IMR-90 (cell line): ENCODE measurements around the gene DGKG. TPM values are rescaled to one million over a fixed set of nuclear protein-coding genes. Genes with fewer than 3 reads are reported as not detected.

Experiments used
- ATAC-seq: fragments of 200-7000 bp; cut with Tn5 transposase; 2 replicates; pipeline ENCODE4 v1.9.1; 2020; ENCODE audit warnings: low read depth, mild to moderate bottlenecking, moderate library complexity
- BruUV-seq: library from RNA; stranded (reverse); fragments of 400-500 nt; replicated peaks from 2 replicates; lab custom pipeline; 2021; lab: Mats Ljungman, UMichigan
- CTCF ChIA-PET: fragments of 300-600 bp; formaldehyde crosslinking; extraction: SDS; loops from one replicate; lab custom pipeline; 2021; ENCODE audit warnings: antibody characterized with exemption; lab: Yijun Ruan, JAX
- POLR2A ChIA-PET: fragments of 300-600 bp; sonication (Branson Sonifier 250); formaldehyde crosslinking; loops from one replicate; lab custom pipeline; 2022; ENCODE audit warnings: antibody characterized with exemption; ENCODE audit not compliant: unreplicated experiment; lab: Charles Lee
- DNase-seq: peaks from one replicate; pipeline ENCODE4 v3.0.0; 2013
- H2AFZ ChIP-seq: replicated peaks from 2 replicates; pipeline ENCODE3; 2013; ENCODE audit warnings: low read length, mild to moderate bottlenecking; ENCODE audit not compliant: poor library complexity
- H2AK5ac ChIP-seq: 2 replicates; pipeline ENCODE4 v1.6.1; 2013; ENCODE audit warnings: low read depth, low read length, inconsistent platforms
- H2AK9ac ChIP-seq: replicated peaks from 2 replicates; pipeline ENCODE3; 2013; ENCODE audit warnings: mild to moderate bottlenecking, low read depth, low read length, moderate library complexity; ENCODE audit not compliant: poor library complexity
- H2BK120ac ChIP-seq: 2 replicates; pipeline ENCODE4 v1.6.1; 2013; ENCODE audit warnings: low read depth, low read length, inconsistent platforms
- H2BK15ac ChIP-seq: 3 replicates; pipeline ENCODE4 v1.6.1; 2013; ENCODE audit warnings: low read depth, low read length, inconsistent platforms
- H2BK20ac ChIP-seq: 2 replicates; pipeline ENCODE4 v1.6.1; 2013; ENCODE audit warnings: low read depth, mild to moderate bottlenecking, inconsistent platforms, low read length, moderate library complexity
- H2BK5ac ChIP-seq: 2 replicates; pipeline ENCODE4 v1.6.1; 2013; ENCODE audit warnings: mild to moderate bottlenecking, low read depth, low read length, inconsistent platforms; ENCODE audit not compliant: poor library complexity, severe bottlenecking
- H3K14ac ChIP-seq: replicated peaks from 2 replicates; pipeline ENCODE4 v1.6.1; 2013; ENCODE audit warnings: low read depth, low read length, inconsistent platforms
- H3K18ac ChIP-seq: 2 replicates; pipeline ENCODE4 v1.6.1; 2013; ENCODE audit warnings: low read depth, low read length, control low read depth
- H3K23ac ChIP-seq: 2 replicates; pipeline ENCODE4 v1.6.1; 2013; ENCODE audit warnings: low read depth, low read length, inconsistent platforms
- H3K27ac ChIP-seq: 2 replicates; pipeline ENCODE4 v1.5.1; 2013; ENCODE audit warnings: mild to moderate bottlenecking, control low read depth, low read length; ENCODE audit not compliant: insufficient read depth
- H3K27me3 ChIP-seq: 2 replicates; pipeline ENCODE4 v1.6.1; 2013; ENCODE audit warnings: low read length; ENCODE audit not compliant: control insufficient read depth, insufficient read depth
- H3K36me3 ChIP-seq: 2 replicates; pipeline ENCODE4 v1.6.1; 2013; ENCODE audit warnings: low read length, mixed read lengths; ENCODE audit not compliant: control insufficient read depth, insufficient read depth
- H3K4ac ChIP-seq: 2 replicates; pipeline ENCODE4 v1.6.1; 2013; ENCODE audit warnings: low read depth, low read length, inconsistent platforms
- H3K4me1 ChIP-seq: 2 replicates; pipeline ENCODE4 v1.6.1; 2013; ENCODE audit warnings: low read length, mixed read lengths; ENCODE audit not compliant: control insufficient read depth, insufficient read depth
- H3K4me2 ChIP-seq: 2 replicates; pipeline ENCODE4 v1.6.1; 2013; ENCODE audit warnings: low read depth, mild to moderate bottlenecking, control low read depth, low read length, moderate library complexity
- H3K4me3 ChIP-seq: 2 replicates; pipeline ENCODE4 v1.5.1; 2013; ENCODE audit warnings: low read depth, mild to moderate bottlenecking, control low read depth, low read length, moderate library complexity; ENCODE audit not compliant: insufficient read depth
- H3K56ac ChIP-seq: 2 replicates; pipeline ENCODE4 v1.6.1; 2013; ENCODE audit warnings: low read length, inconsistent platforms; ENCODE audit not compliant: insufficient read depth; ENCODE audit errors: extremely low read depth
- H3K79me1 ChIP-seq, 2 experiments: 2 replicates each; pipeline ENCODE4 v1.6.1; 2013; ENCODE audit warnings: low read length in 2 of 2, inconsistent platforms in 1 of 2, low read depth in 1 of 2
- H3K9ac ChIP-seq: 2 replicates; pipeline ENCODE4 v1.6.1; 2013; ENCODE audit warnings: low read depth, low read length, control low read depth
- H3K9me1 ChIP-seq: 2 replicates; pipeline ENCODE4 v1.6.1; 2013; ENCODE audit warnings: low read length, inconsistent platforms; ENCODE audit not compliant: insufficient read depth
- H3K9me3 ChIP-seq: 2 replicates; pipeline ENCODE4 v1.6.1; 2013; ENCODE audit warnings: low read length; ENCODE audit not compliant: control insufficient read depth, insufficient read depth
- H4K20me1 ChIP-seq: 2 replicates; pipeline ENCODE4 v1.6.1; 2013; ENCODE audit warnings: low read length, inconsistent platforms; ENCODE audit not compliant: insufficient read depth
- H4K5ac ChIP-seq: 2 replicates; pipeline ENCODE4 v1.6.1; 2013; ENCODE audit warnings: mild to moderate bottlenecking, low read depth, low read length, control low read depth
- H4K8ac ChIP-seq, 2 experiments: 2 replicates each; pipeline ENCODE4 v1.6.1; 2013; ENCODE audit warnings: low read depth in 2 of 2, low read length in 2 of 2, control low read depth in 1 of 2, inconsistent platforms in 1 of 2
- H4K91ac ChIP-seq: 2 replicates; pipeline ENCODE4 v1.6.1; 2013; ENCODE audit warnings: low read depth, low read length, inconsistent platforms; ENCODE audit not compliant: insufficient read depth
- BHLHE40 ChIP-seq: fragments of 150-350 bp; IDR thresholded peaks from 2 replicates; pipeline ENCODE4 v1.6.1; 2016; ENCODE audit warnings: mild to moderate bottlenecking, low read depth, low read length
- WGBS, 2 experiments: methylation state at CpG; one replicate each; pipeline versions ENCODE4 v1.1.5 to v1.1.7; 2013; ENCODE audit warnings: missing lambda C conversion rate in 2 of 2; ENCODE audit not compliant: insufficient read length in 1 of 2; ENCODE audit errors: extremely low coverage in 2 of 2; 5-methylcytosine and 5-hydroxymethylcytosine counted together
- dilution Hi-C: fragments of 300-500 bp; cut with HindIII; formaldehyde crosslinking; loops from one replicate; pipeline ENCODE4 v1.14.3; 2018; ENCODE audit warnings: low sequenced_read_pairs; ENCODE audit not compliant: unreplicated experiment
- in situ Hi-C: fragments of 300-500 bp; cut with MboI; formaldehyde crosslinking; loops from 3 replicates; pipeline ENCODE4 v1.14.3; 2019; ENCODE audit warnings: low sequenced_read_pairs, inconsistent platforms, mixed read lengths
- intact Hi-C: fragments of 100-400 bp; cut with micrococcal nuclease; formaldehyde crosslinking; loops from 2 replicates; pipeline ENCODE4 v1.10.0; 2022
- polyA plus RNA-seq, 3 experiments: library from polyadenylated mRNA; depleted of rRNA; stranded (reverse); fragments of >200 nt; gene quantifications; 2 replicates each; pipeline ENCODE4 v1.2.3, GENCODE V29; 2012; ENCODE audit warnings: low replicate concordance in 1 of 3
- total RNA-seq: library from RNA; depleted of rRNA; stranded (reverse); fragments of >200 nt; gene quantifications from 2 replicates; pipeline ENCODE4 v1.2.3, GENCODE V29; 2012
- TF ChIP-seq, protein P1 (sequence below): fragments of 150-350 bp; IDR thresholded peaks from 2 replicates; pipeline ENCODE4 v1.6.1; 2016; ENCODE audit warnings: low read depth, mild to moderate bottlenecking, low read length, moderate library complexity, borderline replicate concordance

DGKG gene
- total and polyA plus RNA-seq, 2 of the 4 experiments (the other 2 are of a cell fraction) = 1.2 to 4.1 TPM

GRCh38 chr3:186109897-186110803, 251.9 kb downstream of the DGKG start:
- Histone ChIP-seq H3K56ac (peak overlapping the region; percentile 88), H3K9ac (peak overlapping the region; percentile 78), H4K20me1 (no peaks in the 10 kb centered on the region), H3K4me1 (peaks cover 7% of the 10 kb centered on the region), H3K18ac (peak overlapping the region; percentile 66), H2AK9ac (peak overlapping the region; percentile 92), H2AFZ (peak overlapping the region; percentile 91), H2BK15ac (peak overlapping the region; percentile 43; the same call in 2 of the 3 replicates), H3K27ac (peak overlapping the region; percentile 89), H3K14ac (peak overlapping the region; percentile 89), H3K4me2 (peak overlapping the region; percentile 78), H3K79me1 (peaks cover 9 to 17% of the 10 kb centered on the region in 2 experiments; a peak in 3 of 4 replicates), H4K8ac (peak overlapping the region; percentile 61 to 93), H3K23ac (peak overlapping the region; percentile 86), H3K4me3 (peak overlapping the region; percentile 57), H3K27me3 (peaks cover 11% of the 10 kb centered on the region), H4K91ac (peak overlapping the region; percentile 48), H3K36me3 (no peaks in the 10 kb centered on the region), H2BK120ac (peak overlapping the region; percentile 84), H3K9me1 (peaks cover 9% of the 10 kb centered on the region), H4K5ac (peak overlapping the region; percentile 62), H2BK20ac (peak overlapping the region; percentile 2; the same call in 1 of the 2 replicates), H3K9me3 (no peaks in the 10 kb centered on the region), H2BK5ac (peak overlapping the region; percentile 86), H2AK5ac (no peak overlapping the region), H3K4ac (peak overlapping the region; percentile 83)
- WGBS, 2 experiments = no CpG with 5 or more reads among the region's 35 CpGs
- TF ChIP-seq, protein P1, sequence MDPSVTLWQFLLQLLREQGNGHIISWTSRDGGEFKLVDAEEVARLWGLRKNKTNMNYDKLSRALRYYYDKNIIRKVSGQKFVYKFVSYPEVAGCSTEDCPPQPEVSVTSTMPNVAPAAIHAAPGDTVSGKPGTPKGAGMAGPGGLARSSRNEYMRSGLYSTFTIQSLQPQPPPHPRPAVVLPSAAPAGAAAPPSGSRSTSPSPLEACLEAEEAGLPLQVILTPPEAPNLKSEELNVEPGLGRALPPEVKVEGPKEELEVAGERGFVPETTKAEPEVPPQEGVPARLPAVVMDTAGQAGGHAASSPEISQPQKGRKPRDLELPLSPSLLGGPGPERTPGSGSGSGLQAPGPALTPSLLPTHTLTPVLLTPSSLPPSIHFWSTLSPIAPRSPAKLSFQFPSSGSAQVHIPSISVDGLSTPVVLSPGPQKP = no peak
- TF ChIP-seq BHLHE40 = peak; percentile 50; the same call in 1 of the 2 replicates
- ChIA-PET CTCF (interaction anchor here (1.1 kb wide), 1 partner anchor 167 kb away, joined by 3 read pairs; no protein-coding TSS in a partner anchor), POLR2A (interaction anchor here (0.6 kb wide), 1 partner anchor 12 kb away, joined by 3 read pairs; no protein-coding TSS in a partner anchor)
- in situ Hi-C loops = no loop called here
- peak; percentile 21 for DNase-seq
- peak; percentile 1; the same call in 1 of the 2 replicates for ATAC-seq
- BruUV-seq = no TSS peak
- dilution Hi-C loops = no loop called here
- intact Hi-C loops = loop anchor here (2.0 to 10.0 kb wide), 6 partner anchors 127 to 675 kb away; partner anchors contain the start of genes CRYGS, EIF4A2 and TBCCD1
